Kasumi-1 (cell line): Measurements from ENCODE around the gene NSD2.
"Not testable (repeated sequence)": the region's sequence is repeated elsewhere in the genome, so short reads cannot be mapped to it uniquely, and the experiment has no call there.

Experiments
- DNase-seq, 2 experiments: peaks; one replicate each; lab custom pipeline; 2025; lab: John Stamatoyannopoulos, UW

The NSD2 gene

GRCh38 chr4:1985780-1986577, 114.8 kb downstream of the NSD2 start:
- DNase-seq = no peak

GRCh38 chr4:1986578-1987210, 115.5 kb downstream of the NSD2 start:
- no peak for DNase-seq

DNA sequence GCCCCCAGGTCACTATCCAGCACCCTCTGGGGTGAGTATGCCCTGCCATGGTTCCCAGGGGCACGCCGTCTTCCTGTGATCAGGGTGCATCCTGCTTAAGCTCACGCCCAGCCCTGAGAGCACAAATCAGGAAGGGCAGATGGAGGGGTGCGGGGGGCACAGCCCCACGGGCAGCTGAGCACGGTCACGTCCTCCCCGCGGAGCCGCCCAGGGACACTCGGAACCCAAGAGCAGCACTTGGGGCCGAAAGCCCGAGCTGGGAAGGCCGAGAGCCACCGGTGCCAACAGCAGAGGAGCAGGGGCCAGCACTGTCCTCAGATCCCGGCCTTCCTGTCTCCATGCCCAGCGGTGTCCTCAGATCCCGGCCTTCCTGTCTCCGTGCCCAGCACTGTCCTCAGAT, 116.1 kb downstream of the NSD2 start:
- DNase-seq = no peak

GRCh38 chr4:1987721-1988326, 116.6 kb downstream of the NSD2 start:
- no peak for DNase-seq

GRCh38 chr4:1988327-1988724, 117.1 kb downstream of the NSD2 start:
- DNase-seq = no peak

DNA sequence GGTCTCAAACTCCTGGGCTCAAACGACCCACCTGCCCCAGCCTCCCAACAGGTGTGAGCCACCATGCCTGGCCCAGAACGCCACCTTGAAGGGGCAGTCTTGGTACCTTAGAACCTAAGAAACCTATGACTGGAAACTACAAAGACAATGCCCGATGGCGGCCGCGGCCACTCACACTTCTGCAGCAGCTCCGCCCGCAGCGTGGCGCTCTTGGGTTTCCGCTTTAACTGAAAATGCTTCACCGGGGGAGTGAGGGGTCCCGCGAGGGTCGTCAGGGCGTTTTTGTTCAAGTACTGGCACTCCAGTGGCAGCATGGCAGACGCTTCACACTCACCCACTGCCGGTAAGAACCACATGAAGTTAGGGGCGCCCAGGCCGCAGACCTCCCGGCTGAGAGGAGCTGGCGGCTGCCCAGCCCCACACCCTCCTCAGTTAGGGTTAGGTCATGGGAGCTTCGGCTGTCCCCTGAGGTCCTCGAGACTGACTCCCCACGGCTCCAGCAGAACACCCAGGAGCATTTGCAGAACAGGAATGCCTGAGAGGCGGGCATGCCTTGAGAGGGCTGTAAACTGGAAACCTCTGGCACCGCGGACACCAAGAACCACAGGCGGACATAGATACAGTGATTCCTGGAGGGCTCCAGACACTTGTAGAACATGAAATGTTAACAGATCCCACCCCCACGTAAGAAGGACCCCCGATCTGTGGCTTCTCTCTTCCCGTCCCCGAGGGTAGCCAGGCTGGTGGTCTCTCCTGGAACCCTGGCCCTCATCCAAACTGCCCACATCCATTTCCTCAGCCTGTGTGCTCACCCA, 118.5 kb downstream of the NSD2 start:
- DNase-seq = no peak

DNA sequence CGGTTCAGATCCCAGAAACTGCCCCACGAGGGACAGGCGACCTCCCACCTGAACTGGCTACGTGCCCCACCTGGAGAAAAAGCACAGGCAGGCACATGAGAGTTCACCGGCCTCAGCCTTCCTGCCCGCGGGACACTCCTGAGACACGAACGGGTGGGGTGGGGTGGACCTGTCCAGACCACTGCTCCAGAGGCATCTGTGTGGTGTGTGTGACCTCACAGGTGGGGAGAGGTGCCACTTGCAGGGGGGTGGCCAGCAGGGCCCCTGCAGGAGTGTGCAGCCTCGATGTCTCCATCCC, 119.1 kb downstream of the NSD2 start:
- DNase-seq = no peak

DNA sequence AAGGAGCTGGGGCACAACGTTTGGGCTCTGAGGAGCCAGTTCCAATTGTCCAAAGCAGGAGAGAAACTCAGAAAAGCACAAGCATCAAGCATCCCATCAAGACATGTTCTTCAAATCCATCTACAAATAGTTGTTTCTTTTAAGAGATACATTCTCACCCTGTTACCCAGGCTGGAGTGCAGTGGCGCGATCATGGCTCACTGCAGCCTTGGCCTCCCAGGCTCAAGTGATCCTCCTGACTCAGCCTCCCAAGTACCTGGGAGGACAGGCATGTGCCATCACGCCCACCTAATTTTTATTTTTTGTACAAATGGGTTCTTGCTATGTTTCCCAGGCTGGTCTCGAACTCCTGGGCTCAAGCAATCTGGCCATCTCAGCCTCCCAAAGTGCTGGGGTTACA, 119.5 kb downstream of the NSD2 start:
- DNase-seq = no peak

DNA sequence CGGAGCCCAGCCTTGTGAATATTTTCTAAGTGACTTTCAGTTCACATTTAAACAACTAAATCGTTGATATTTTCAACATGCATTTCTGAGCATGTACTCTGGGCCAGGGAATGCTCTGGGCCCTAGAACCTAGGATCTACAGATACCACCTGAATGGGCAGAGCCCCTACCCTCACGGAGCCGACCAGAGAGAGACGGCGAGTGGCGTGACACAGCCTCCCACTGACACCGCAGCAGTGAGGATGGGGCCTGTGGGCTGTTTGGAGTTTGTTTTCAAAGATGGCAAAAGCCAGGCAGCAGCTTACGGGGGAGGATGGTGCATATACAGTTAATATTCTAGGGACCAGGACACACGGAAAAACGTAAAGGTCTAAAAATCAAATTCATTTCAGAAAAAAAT, 119.9 kb downstream of the NSD2 start:
- DNase-seq = no peak

DNA sequence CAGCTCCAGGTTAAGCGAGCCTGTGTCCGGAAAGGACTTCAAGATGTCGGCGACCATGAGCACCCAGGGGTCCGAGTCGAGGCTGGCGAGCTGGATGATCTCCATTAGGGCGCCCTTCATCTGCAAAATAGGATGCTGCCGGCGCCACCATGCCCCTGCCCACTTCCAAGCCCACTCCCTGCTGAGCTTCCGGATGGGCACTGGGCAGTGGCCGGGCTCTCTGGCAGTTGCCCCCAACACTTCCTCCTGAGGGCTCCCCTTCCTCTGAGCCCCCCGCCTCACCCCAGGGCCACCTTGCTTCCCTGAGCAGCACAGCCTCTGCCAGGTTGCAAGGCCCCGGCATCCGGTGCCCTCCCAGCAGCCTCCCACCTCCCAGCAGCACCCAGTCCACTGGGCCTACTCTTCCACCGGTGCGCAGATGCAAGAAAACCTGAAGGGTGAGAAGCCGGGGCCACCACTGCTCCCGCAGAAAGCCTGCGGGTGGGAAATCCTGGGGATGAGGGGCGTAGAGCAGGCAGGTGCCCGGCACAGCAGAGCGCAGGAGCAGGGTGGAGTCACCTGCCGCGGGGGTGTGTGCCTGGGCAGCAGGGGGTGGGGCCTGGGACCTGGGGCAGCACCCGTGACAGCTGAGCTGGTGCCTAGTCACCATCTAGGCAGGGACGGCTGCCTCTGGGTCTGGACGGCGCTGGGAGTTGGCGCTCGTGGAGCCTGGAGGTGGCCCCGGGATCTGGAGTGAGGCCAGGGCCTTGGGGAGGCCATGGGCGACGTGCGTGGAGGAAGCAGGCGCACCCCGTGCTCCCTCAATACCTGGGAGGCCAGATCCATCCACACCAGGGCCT, 120.6 kb downstream of the NSD2 start:
- no peak for DNase-seq

- no peak for DNase-seq
These were observed 121.4 kb downstream of the NSD2 start for GRCh38 chr4:1992468-1993168.

DNA sequence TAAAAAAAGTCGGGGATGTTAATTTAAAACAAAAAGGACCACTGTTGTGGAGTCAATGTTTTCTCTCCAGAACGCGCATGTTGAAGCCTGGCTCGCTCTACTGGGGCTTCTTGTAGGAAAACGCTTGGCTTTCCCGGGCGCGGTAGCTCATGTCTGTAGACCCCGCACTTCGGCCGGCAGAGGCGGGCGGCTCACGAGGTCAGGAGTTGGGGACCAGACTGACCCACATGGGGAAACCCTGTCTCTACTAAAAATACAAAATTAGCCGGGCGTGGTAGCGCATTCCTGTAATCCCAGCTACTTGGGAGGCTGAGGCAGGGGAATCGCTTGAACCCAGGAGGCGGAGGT, 122.0 kb downstream of the NSD2 start:
- DNase-seq = no peak

DNA sequence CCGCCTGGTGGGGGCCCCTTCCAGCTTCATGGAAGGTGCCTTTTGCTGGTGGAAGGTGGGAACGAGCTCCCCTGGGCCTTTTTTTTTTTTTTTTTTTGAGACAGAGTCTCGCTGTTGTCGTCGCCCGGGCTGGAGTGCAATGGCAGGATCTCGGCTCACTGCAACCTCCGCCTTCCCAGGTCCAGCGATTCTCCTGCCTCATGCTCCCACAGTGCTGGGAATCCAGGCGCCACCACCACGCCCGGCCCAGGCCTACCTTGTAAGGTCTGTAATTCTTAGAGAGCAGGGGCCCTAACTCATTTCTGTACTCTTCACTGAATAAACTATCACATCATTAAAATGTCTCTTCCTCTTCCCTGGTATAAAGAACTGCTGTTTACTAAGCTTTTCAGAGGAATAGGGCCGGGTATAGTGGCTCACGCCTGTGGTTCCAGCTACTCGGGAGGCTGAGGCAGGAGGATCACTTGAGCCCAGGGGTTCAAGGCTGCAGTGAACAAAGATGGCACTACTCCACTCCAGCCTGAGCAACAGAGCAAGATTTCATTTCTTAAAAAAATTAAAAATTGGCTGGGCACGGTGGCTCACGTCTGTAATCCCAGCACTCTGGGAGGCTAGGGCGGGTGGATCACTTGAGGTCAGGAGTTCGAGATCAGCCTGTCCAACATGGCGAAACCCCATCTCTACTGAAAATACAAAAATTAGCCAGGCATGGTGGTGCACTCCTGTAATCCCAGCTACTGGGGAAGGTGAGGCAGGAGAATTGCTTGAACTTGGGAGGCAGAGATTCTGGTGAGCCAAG, 122.7 kb downstream of the NSD2 start:
- DNase-seq = not testable (repeated sequence)

DNA sequence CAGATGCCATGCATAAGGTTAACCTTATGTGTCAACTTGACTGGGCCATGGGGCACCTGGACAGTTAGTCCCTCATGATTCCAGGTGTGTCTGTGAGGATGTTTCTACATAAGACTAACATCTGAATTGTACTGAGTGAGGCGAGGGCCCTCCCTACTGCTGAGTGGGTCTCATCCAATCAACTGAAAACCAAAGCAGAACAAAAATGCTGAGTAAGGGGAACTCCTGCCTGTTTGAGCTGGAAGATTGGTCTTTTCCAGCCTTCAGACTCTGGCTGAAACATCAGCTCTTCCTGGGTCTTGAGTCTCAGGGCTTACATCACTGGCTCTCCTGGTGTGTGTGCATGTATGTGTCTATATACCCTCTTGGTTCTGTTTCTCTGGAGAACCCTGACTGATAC, 123.7 kb downstream of the NSD2 start:
- no peak for DNase-seq

DNA sequence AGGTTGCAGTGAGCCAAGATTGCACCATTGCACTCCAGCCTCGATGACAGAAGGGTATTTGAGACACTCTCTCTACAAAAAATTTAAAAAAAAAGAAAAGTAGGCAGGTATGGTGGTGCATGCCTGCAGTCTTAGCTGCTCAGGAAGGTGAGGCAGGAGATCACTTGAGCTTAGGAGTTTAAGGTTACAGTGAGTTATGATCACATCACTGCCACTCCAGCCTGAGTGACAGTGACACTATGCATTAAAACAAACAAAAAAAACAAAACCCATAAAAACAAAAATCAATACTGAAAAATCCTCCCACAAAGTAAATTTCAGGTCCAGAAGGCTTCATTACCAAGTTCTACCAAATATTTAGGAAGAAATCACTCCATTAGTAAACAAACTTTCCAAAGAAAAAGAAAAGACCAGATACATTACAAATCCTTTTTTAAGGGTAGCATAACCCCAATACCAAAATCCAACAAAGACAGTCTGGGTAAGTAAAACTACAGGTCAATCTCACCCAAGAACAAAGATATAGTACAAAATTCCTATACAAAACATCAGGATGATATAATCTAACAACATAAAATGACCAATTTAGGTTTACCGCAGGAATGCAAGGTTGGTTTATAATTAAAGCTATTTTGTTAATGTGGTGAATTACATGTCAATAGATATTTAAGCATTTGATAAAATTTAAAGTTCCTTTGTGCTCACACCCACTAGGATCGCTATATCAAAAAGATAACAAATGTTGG, 125.8 kb downstream of the NSD2 start:
- DNase-seq = no peak

- no peak for DNase-seq
These were observed 126.5 kb downstream of the NSD2 start for GRCh38 chr4:1997712-1998111.

GRCh38 chr4:1998296-1998695, 127.1 kb downstream of the NSD2 start:
- DNase-seq = no peak

DNA sequence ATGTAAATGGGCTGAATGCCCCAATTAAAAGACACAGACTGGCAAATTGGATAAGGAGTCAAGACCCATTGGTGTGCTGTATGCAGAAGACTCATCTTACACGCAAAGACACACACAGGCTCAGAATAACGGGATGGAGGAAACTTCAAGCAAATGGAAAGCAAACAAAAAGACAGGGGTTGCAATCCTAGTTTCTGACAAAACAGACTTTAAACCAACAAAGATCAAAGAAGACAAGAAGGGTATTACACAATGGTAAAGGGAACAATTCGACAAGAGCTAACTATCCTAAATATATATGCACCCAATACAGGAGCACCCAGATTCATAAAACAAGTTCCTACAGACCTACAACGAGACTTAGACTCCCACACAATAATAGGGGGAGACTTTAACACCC, 128.1 kb downstream of the NSD2 start:
- not testable (repeated sequence) for DNase-seq

DNA sequence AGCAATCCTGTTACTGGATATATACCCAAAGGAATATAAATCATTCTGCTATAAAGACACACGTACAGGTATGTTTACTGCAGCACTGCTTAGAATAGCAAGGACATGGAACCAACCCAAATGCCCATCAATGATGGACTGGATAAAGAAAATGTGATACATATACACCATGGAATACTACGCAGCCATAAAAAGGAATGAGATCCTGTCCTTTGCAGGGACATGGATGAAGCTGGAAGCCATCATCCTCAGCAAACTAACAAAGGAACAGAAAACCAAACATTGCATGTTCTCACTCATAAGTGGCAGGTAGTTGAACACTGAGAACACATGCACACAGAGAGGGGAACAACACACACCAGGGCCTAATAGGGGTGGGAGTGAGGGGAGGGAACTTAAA, 132.2 kb downstream of the NSD2 start:
- not testable (repeated sequence) for DNase-seq

- no peak for DNase-seq
These were observed 135.2 kb downstream of the NSD2 start for GRCh38 chr4:2006367-2006766.
